H1 (cell line): ENCODE data around the gene ITPR1. TPM values are rescaled to one million over a fixed set of nuclear protein-coding genes. Genes with fewer than 3 reads are reported as not detected.

ENCODE experiments used
- ASH2L ChIP-seq: fragments of 200-600, 300-600 bp; sonication (generic); IDR thresholded peaks from one replicate; pipeline ENCODE4 v1.7.1; 2017; ENCODE audit warnings: low read length
- CBX8 ChIP-seq: fragments of 300-800, 300-1000 bp; sonication (generic); IDR thresholded peaks from 2 replicates; pipeline ENCODE4 v1.7.1; 2016; ENCODE audit warnings: low read depth, low read length, borderline replicate concordance
- CHD1 ChIP-seq: IDR thresholded peaks from 2 replicates; pipeline ENCODE4 v1.6.1; 2012; ENCODE audit warnings: low read depth, low read length, improper control_type of control experiment
- EZH2 ChIP-seq: fragments of 200-600 bp; sonication (generic); IDR thresholded peaks from 2 replicates; pipeline ENCODE4 v1.7.1; 2012; ENCODE audit warnings: low read depth, mild to moderate bottlenecking, moderate library complexity, low read length, inconsistent platforms; ENCODE audit not compliant: severe bottlenecking
- KDM5A ChIP-seq: fragments of 200-600 bp; IDR thresholded peaks from 2 replicates; pipeline ENCODE4 v1.7.1; 2012; ENCODE audit warnings: mild to moderate bottlenecking, low read length, inconsistent platforms, mixed read lengths
- RBBP5 ChIP-seq: IDR thresholded peaks from 2 replicates; pipeline ENCODE4 v1.7.1; 2012; ENCODE audit warnings: low read depth, mild to moderate bottlenecking, inconsistent platforms, low read length, moderate library complexity, borderline replicate concordance
- RFX5 ChIP-seq: IDR thresholded peaks from 2 replicates; pipeline ENCODE4 v1.6.1; 2011; ENCODE audit warnings: low read depth, low read length, improper control_type of control experiment, borderline replicate concordance
- TAF1 ChIP-seq: IDR thresholded peaks from 2 replicates; pipeline ENCODE4 v1.6.1; 2011; ENCODE audit warnings: mild to moderate bottlenecking, low read depth, low read length
- polyA plus RNA-seq, 7 experiments: library from polyadenylated mRNA; depleted of rRNA in 3 of 7; stranded (reverse) in 5 of 7; unstranded in 2 of 7; fragments of >200 nt in 5 of 7; fragments of 200-250 nt in 2 of 7; gene quantifications; 1 replicate in 5 of 7; 2 replicates in 1 of 7; 4 replicates in 1 of 7; pipeline versions ENCODE4 v1.2.1 to v1.2.3, GENCODE V29; 2011 to 2013; ENCODE audit warnings: missing spikeins in 2 of 7, mixed read lengths in 2 of 7
- total RNA-seq: library from RNA; stranded (reverse); fragmentation: NEBNext Ultra II Directional; extraction: Animal tissue kit (Norgen Biotek cat#: 25700); gene quantifications from 2 replicates; pipeline ENCODE4 v1.2.1, GENCODE V29; 2021

The ITPR1 gene
- total and polyA plus RNA-seq, 2 of the 8 experiments (the other 6 are each of a cell fraction or from before 2014, with no cell fraction given) = 2.5 to 16.3 TPM

DNA sequence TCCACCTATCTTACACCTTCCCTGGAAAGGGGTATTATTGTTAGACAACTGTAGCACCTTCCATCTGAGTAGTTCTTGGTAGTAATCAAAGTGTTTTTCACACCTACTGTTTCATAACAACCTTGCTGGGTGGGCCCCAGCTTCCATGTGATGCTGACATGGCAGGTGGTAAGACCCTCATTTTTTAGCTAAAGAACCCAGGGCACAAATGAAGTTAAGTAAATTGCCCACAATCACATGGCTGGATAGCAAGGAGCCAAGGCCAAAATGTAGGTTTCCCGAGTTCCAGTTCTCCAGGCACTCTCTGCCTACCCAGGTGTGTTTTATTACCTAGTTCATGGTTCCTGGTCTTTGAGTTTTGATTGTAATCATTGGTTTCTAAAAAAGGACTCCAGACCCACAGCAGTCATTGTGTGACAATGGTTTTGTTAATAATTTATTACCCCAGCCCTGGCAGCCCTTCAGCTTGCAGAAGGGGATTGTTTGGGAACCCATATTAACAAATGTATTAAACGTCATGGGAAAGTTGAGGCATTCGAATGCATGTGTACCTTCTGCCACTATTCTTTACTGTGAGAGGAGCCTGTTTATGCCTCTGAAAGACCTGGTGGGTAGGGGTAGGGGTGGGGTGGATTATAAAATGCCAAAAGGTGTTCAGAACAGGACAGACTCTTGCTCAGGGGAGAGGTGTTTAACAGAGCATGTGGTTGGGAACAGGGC lies 263.9 kb downstream of the ITPR1 start (continued):
- no peak for TF ChIP-seq RBBP5
- TF ChIP-seq KDM5A = no peak
- no peak for TF ChIP-seq RFX5
- TF ChIP-seq EZH2 = no peak
- no peak for TF ChIP-seq ASH2L
- TF ChIP-seq TAF1 = no peak
- TF ChIP-seq CBX8 = no peak
- TF ChIP-seq CHD1 = no peak
